AG04450 (cell line): ENCODE results near the gene AUTS2. TPM values are rescaled to one million over a fixed set of nuclear protein-coding genes. Genes with fewer than 3 reads are reported as not detected.

Experiments used
- CTCF ChIA-PET: fragments of 300-600, 350-600 bp; formaldehyde crosslinking; extraction: SDS; loops from one replicate; lab custom pipeline; 2022; ENCODE audit warnings: antibody characterized with exemption, inconsistent platforms; lab: Charles Lee
- POLR2A ChIA-PET: fragments of 350-600 bp; formaldehyde crosslinking; extraction: SDS; loops from one replicate; lab custom pipeline; 2021; ENCODE audit warnings: antibody characterized with exemption, inconsistent platforms; lab: Yijun Ruan, JAX
- DNase-seq: peaks from one replicate; pipeline ENCODE4 v3.0.0-alpha.2; 2011; ENCODE audit warnings: low read depth, low spot score
- H3K27ac ChIP-seq: one replicate; pipeline ENCODE4 v1.5.1; 2012; ENCODE audit warnings: low read depth, low read length, control low read depth
- H3K27me3 ChIP-seq: one replicate; pipeline ENCODE4 v1.6.0; 2012; ENCODE audit warnings: low read length; ENCODE audit not compliant: control insufficient read depth, insufficient read depth
- H3K4me3 ChIP-seq: 2 replicates; pipeline ENCODE4 v1.5.1; 2011; ENCODE audit warnings: mild to moderate bottlenecking, low read depth, low read length, control low read depth
- H3K9me3 ChIP-seq: 2 replicates; pipeline ENCODE4 v1.5.1; 2012; ENCODE audit warnings: low read length; ENCODE audit not compliant: control insufficient read depth, insufficient read depth
- polyA plus RNA-seq: library from polyadenylated mRNA; depleted of rRNA; stranded (reverse); fragments of >200 nt; gene quantifications from 2 replicates; pipeline ENCODE4 v1.2.3, GENCODE V29; 2011
- TF ChIP-seq, protein P1 (sequence below): IDR thresholded peaks from 2 replicates; pipeline ENCODE4 v1.5.1; 2011; ENCODE audit warnings: low read depth, low read length, control low read depth, inconsistent platforms

AUTS2 gene
- polyA plus RNA-seq, 1 experiment: 1.5 TPM

GRCh38 chr7:70043015-70043538 is 444.8 kb downstream of the AUTS2 start:
- no peak for DNase-seq
- Histone ChIP-seq H3K9me3 (no peaks in the 10 kb centered on the region), H3K27ac (no peak overlapping the region), H3K27me3 (no peaks in the 10 kb centered on the region), H3K4me3 (no peak overlapping the region)
- ChIA-PET CTCF (interaction anchor here (0.6 to 4.4 kb wide), 4 partner anchors 9 to 672 kb away, joined by 3 to 25 read pairs (median 4); no protein-coding TSS in a partner anchor), POLR2A (no interaction called here)
- TF ChIP-seq, protein P1, sequence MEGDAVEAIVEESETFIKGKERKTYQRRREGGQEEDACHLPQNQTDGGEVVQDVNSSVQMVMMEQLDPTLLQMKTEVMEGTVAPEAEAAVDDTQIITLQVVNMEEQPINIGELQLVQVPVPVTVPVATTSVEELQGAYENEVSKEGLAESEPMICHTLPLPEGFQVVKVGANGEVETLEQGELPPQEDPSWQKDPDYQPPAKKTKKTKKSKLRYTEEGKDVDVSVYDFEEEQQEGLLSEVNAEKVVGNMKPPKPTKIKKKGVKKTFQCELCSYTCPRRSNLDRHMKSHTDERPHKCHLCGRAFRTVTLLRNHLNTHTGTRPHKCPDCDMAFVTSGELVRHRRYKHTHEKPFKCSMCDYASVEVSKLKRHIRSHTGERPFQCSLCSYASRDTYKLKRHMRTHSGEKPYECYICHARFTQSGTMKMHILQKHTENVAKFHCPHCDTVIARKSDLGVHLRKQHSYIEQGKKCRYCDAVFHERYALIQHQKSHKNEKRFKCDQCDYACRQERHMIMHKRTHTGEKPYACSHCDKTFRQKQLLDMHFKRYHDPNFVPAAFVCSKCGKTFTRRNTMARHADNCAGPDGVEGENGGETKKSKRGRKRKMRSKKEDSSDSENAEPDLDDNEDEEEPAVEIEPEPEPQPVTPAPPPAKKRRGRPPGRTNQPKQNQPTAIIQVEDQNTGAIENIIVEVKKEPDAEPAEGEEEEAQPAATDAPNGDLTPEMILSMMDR: no peak

- Histone ChIP-seq H3K27me3 (no peaks in the 10 kb centered on the region), H3K9me3 (no peaks in the 10 kb centered on the region), H3K27ac (no peak overlapping the region), H3K4me3 (no peak overlapping the region)
- ChIA-PET CTCF (interaction anchor here (4.4 kb wide), 1 partner anchor 655 kb away, joined by 25 read pairs; no protein-coding TSS in a partner anchor), POLR2A (no interaction called here)
- TF ChIP-seq, protein P1: no peak
- DNase-seq: no peak
Observed at GRCh38 chr7:70044064-70044463, 445.8 kb downstream of the AUTS2 start.

DNA sequence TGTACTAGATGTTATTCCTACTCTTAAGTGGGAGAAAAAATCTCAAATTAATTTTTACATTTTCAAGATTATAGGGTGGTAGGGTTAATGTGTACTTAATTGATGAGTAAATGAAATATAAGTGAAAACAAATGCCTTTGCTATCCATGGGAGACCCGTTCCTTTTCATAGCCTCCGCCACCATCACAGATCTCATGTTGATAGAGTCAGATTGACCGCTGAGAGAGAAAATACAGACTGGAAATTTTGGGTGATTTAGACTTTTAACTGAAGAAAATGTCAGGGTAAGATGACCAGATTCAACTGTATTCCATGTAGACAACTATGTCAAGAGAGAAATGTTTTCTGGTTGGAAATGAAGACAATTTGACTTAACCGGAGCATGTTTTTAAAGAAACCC is 446.2 kb downstream of the AUTS2 start:
- POLR2A ChIA-PET: no interaction called here
- H3K9me3 ChIP-seq: no peaks in the 10 kb centered on the region

GRCh38 chr7:70044981-70045380 is 446.7 kb downstream of the AUTS2 start:
- no peak overlapping the region for H3K27ac ChIP-seq
- ChIA-PET CTCF (no interaction called here), POLR2A (no interaction called here)
- TF ChIP-seq, protein P1: no peak
- no peak for DNase-seq
- no peaks in the 10 kb centered on the region for H3K9me3 ChIP-seq
- no peak overlapping the region for H3K4me3 ChIP-seq
- H3K27me3 ChIP-seq: no peaks in the 10 kb centered on the region

More for the DNA sequence above, 446.2 kb downstream of the AUTS2 start:
- TF ChIP-seq, protein P1: no peak
- Histone ChIP-seq H3K27me3 (no peaks in the 10 kb centered on the region), H3K27ac (no peak overlapping the region), H3K4me3 (no peak overlapping the region)
- DNase-seq: no peak
- CTCF ChIA-PET: no interaction called here

- H3K27me3 ChIP-seq: no peaks in the 10 kb centered on the region
Observed at GRCh38 chr7:70047384-70047783, 449.1 kb downstream of the AUTS2 start.

More at GRCh38 chr7:70047384-70047783, 449.1 kb downstream of the AUTS2 start:
- DNase-seq: no peak
- TF ChIP-seq, protein P1: no peak
- CTCF ChIA-PET: interaction anchor here (1.2 kb wide), 1 partner anchor 651 kb away, joined by 5 read pairs; no protein-coding TSS in a partner anchor
- Histone ChIP-seq H3K27ac (no peak overlapping the region), H3K4me3 (no peak overlapping the region), H3K9me3 (no peaks in the 10 kb centered on the region)
- POLR2A ChIA-PET: no interaction called here
